HCT116 (cell line): ENCODE results near the gene GFY. TPM values are rescaled to one million over a fixed set of nuclear protein-coding genes. Genes with fewer than 3 reads are reported as not detected.

Source experiments
- ATAC-seq: fragments of 200-7000 bp; cut with Tn5 transposase; 2 replicates; pipeline ENCODE4 v1.9.1; 2020; ENCODE audit warnings: mild to moderate bottlenecking, moderate library complexity
- BruUV-seq: library from RNA; stranded (reverse); fragments of 400-500 nt; replicated peaks from 2 replicates; lab custom pipeline; 2021; lab: Mats Ljungman, UMichigan
- CTCF ChIA-PET: fragments of 300-600 bp; sonication (Branson Sonifier 250); formaldehyde crosslinking; loops from one replicate; lab custom pipeline; 2021; ENCODE audit warnings: antibody characterized with exemption; lab: Charles Lee
- POLR2A ChIA-PET: fragments of 300-600, 350-600 bp; sonication (Branson Sonifier 250); formaldehyde crosslinking; loops from one replicate; lab custom pipeline; 2021; ENCODE audit warnings: antibody characterized with exemption; lab: Charles Lee
- RAD21 ChIA-PET, 2 experiments: fragments of 300-600 bp; sonication (Branson Sonifier 250); formaldehyde crosslinking; loops; one replicate each; lab custom pipeline; 2023; ENCODE audit warnings: low total read pairs in 2 of 2; ENCODE audit not compliant: uncharacterized antibody in 2 of 2, unreplicated experiment in 2 of 2, low non-redundant PET in 1 of 2; lab: Charles Lee
- DNase-seq: peaks from one replicate; pipeline ENCODE4 v3.0.0-alpha.2; 2010; ENCODE audit warnings: low read depth, low spot score
- H2AFZ ChIP-seq: fragments of 200-600 bp; shearing (Covaris generic), sonication (generic); 2 replicates; pipeline ENCODE4 v1.6.1; 2017; ENCODE audit warnings: low read depth, mixed run types, mixed read lengths, antibody characterized with exemption, low read length; ENCODE audit not compliant: poor library complexity, severe bottlenecking
- H3K27ac ChIP-seq: 2 replicates; pipeline ENCODE4 v1.5.1; 2012; ENCODE audit warnings: low read depth, low read length
- H3K27me3 ChIP-seq: fragments of 200-600 bp; sonication (generic); 2 replicates; pipeline ENCODE4 v1.6.1; 2016; ENCODE audit warnings: mixed run types, low read length, mixed read lengths; ENCODE audit not compliant: insufficient read depth
- H3K36me3 ChIP-seq, 2 experiments: fragments of 200-500 bp in 1 of 2; fragments of 200-600 bp in 1 of 2; sonication (Bioruptor generic) in 1 of 2; sonication (generic) in 1 of 2; 2 replicates each; pipeline versions ENCODE4 v1.5.1 to v1.6.1; 2014 to 2016; ENCODE audit warnings: low read length in 2 of 2, inconsistent platforms in 1 of 2, mixed read lengths in 1 of 2, mixed run types in 1 of 2; ENCODE audit not compliant: insufficient read depth in 2 of 2, control insufficient read depth in 1 of 2
- H3K4me1 ChIP-seq, 2 experiments: fragments of 200-600 bp in 1 of 2; sonication (generic) in 1 of 2; 2 replicates each; pipeline versions ENCODE4 v1.5.1 to v1.6.1; 2012 to 2017; ENCODE audit warnings: low read length in 2 of 2, inconsistent platforms in 1 of 2, mild to moderate bottlenecking in 1 of 2, mixed read lengths in 1 of 2, mixed run types in 1 of 2, moderate library complexity in 1 of 2; ENCODE audit not compliant: insufficient read depth in 2 of 2, control insufficient read depth in 1 of 2
- H3K4me2 ChIP-seq: fragments of 200-600 bp; sonication (generic); 2 replicates; pipeline ENCODE4 v1.6.1; 2017; ENCODE audit warnings: mixed run types, low read length, mixed read lengths
- H3K4me3 ChIP-seq, 2 experiments: fragments of 200-600 bp in 1 of 2; sonication (generic) in 1 of 2; replicated peaks in 1 of 2; 2 replicates each; pipeline ENCODE4 v1.5.1; 2011 to 2016; ENCODE audit warnings: low read length in 2 of 2, control low read depth in 1 of 2, low read depth in 1 of 2, mild to moderate bottlenecking in 1 of 2, mixed read lengths in 1 of 2, mixed run types in 1 of 2
- H3K79me2 ChIP-seq: fragments of 200-600 bp; sonication (generic); 2 replicates; pipeline ENCODE4 v1.6.1; 2017; ENCODE audit warnings: mild to moderate bottlenecking, mixed run types, low read length, moderate library complexity, mixed read lengths; ENCODE audit not compliant: insufficient read depth
- H3K9ac ChIP-seq: fragments of 200-600 bp; sonication (generic); 2 replicates; pipeline ENCODE4 v1.6.1; 2016; ENCODE audit warnings: low read length, mixed read lengths
- H3K9me2 ChIP-seq: fragments of 200-600 bp; sonication (generic), shearing (Covaris generic); 2 replicates; pipeline ENCODE4 v1.6.1; 2017; ENCODE audit warnings: mixed run types, mild to moderate bottlenecking, moderate library complexity; ENCODE audit not compliant: insufficient read depth
- H3K9me3 ChIP-seq, 2 experiments: fragments of 200-500 bp in 1 of 2; fragments of 200-600 bp in 1 of 2; sonication (Bioruptor generic) in 1 of 2; sonication (generic) in 1 of 2; 2 replicates each; pipeline ENCODE4 v1.6.1; 2014 to 2017; ENCODE audit warnings: low read length in 2 of 2, mixed read lengths in 2 of 2, inconsistent platforms in 1 of 2, low read depth in 1 of 2, mild to moderate bottlenecking in 1 of 2, mixed run types in 1 of 2, moderate library complexity in 1 of 2; ENCODE audit not compliant: control insufficient read depth in 1 of 2, insufficient read depth in 1 of 2
- H4K20me1 ChIP-seq: fragments of 200-600 bp; sonication (generic), shearing (Covaris generic); 2 replicates; pipeline ENCODE4 v1.6.1; 2017; ENCODE audit warnings: mixed run types, mild to moderate bottlenecking, moderate library complexity; ENCODE audit not compliant: insufficient read depth
- ATF3 ChIP-seq: IDR thresholded peaks from 2 replicates; pipeline ENCODE4 v1.6.1; 2012
- MAX ChIP-seq: IDR thresholded peaks from 2 replicates; pipeline ENCODE4 v1.6.1; 2012
- REST ChIP-seq: IDR thresholded peaks from 2 replicates; pipeline ENCODE4 v1.6.1; 2012; ENCODE audit warnings: low read depth
- SP1 ChIP-seq: IDR thresholded peaks from 2 replicates; pipeline ENCODE4 v1.6.1; 2012; ENCODE audit warnings: low read depth
- intact Hi-C: fragments of 100-400 bp; cut with micrococcal nuclease; formaldehyde crosslinking; loops from 2 replicates; pipeline ENCODE4 v1.10.0; 2022
- total RNA-seq: library from RNA; stranded (reverse); gene quantifications from one replicate; pipeline ENCODE4 v1.2.1, GENCODE V29; 2021; ENCODE audit not compliant: unreplicated experiment

GFY gene
- total RNA-seq, 1 experiment from 2014 or later = 2.6 TPM

GRCh38 chr19:49415810-49416200 is 9.4 kb upstream of the GFY start (continued):
- TF ChIP-seq REST (no peak), ATF3 (no peak)

- BruUV-seq = no TSS peak
- H3K79me2 ChIP-seq = no peaks in the 10 kb centered on the region
- DNase-seq (no peak), ATAC-seq (no peak)
- H3K9me2 ChIP-seq = no peaks in the 10 kb centered on the region
- CTCF ChIA-PET = no interaction called here
- H3K27ac ChIP-seq = no peak overlapping the region
- H3K36me3 ChIP-seq = no peaks in the 10 kb centered on the region
- intact Hi-C loops = no loop called here
- H2AFZ ChIP-seq = no peak overlapping the region
- H3K4me1 ChIP-seq = peaks cover 0 to 5% of the 10 kb centered on the region in 2 experiments; a peak in 1 of 4 replicates
- H3K9ac ChIP-seq = no peak overlapping the region
- POLR2A ChIA-PET = no interaction called here
- RAD21 ChIA-PET = interaction anchor here in 1 of 2 experiments (0.6 kb wide), 1 partner anchor 13 kb away, joined by 4 read pairs; no protein-coding TSS in a partner anchor
- no peaks in the 10 kb centered on the region for H4K20me1 ChIP-seq
- no peaks in the 10 kb centered on the region for H3K9me3 ChIP-seq
- H3K4me3 ChIP-seq = no peak overlapping the region
- TF ChIP-seq SP1 (no peak), MAX (no peak)
- H3K4me2 ChIP-seq = no peak overlapping the region
- H3K27me3 ChIP-seq = peaks cover 20% of the 10 kb centered on the region; the same call in 1 of the 2 replicates
These were observed 8.1 kb upstream of the GFY start for GRCh38 chr19:49417088-49417487.
